Cardiac muscle cell (in vitro differentiated cells and primary cell): ENCODE data around the gene SOD3. TPM values are rescaled to one million over a fixed set of nuclear protein-coding genes. Genes with fewer than 3 reads are reported as not detected.
A peak's percentile ranks its signal among the peaks of the same experiment; 100 is the strongest.

Experiments used
- DNase-seq, 2 donors: peaks; one replicate each; pipeline versions ENCODE4 v3.0.0 to v3.0.0-alpha.2; 2010 to 2017; ENCODE audit warnings: low read depth in 1 of 2, low spot score in 1 of 2
- H3K27ac ChIP-seq: fragments of 200-600 bp; sonication (generic); 2 replicates; pipeline ENCODE4 v1.5.1; 2016
- H3K27me3 ChIP-seq: fragments of 200-600 bp; sonication (generic); 2 replicates; pipeline ENCODE4 v1.6.0; 2016; ENCODE audit warnings: control low read depth
- H3K36me3 ChIP-seq: fragments of 200-600 bp; sonication (generic); 2 replicates; pipeline ENCODE4 v1.5.1; 2016; ENCODE audit warnings: control low read depth
- H3K4me1 ChIP-seq: fragments of 200-600 bp; sonication (generic); 2 replicates; pipeline ENCODE4 v1.8.1; 2017; ENCODE audit warnings: low read depth, mild to moderate bottlenecking, mixed run types
- H3K4me3 ChIP-seq: fragments of 200-600 bp; sonication (generic); 2 replicates; pipeline ENCODE4 v1.5.1; 2016; ENCODE audit warnings: mild to moderate bottlenecking
- H3K9me3 ChIP-seq: fragments of 200-600 bp; sonication (generic); 2 replicates; pipeline ENCODE4 v1.5.1; 2017; ENCODE audit warnings: low read depth, mild to moderate bottlenecking, control low read depth
- polyA plus RNA-seq: library from polyadenylated mRNA; unstranded; fragments of >200 nt; fragmentation: Nextera tagmentation; extraction: Ambion mirVana; gene quantifications from 2 replicates; pipeline ENCODE4 v1.2.1, GENCODE V29; 2016
- total RNA-seq: library from RNA; depleted of rRNA; stranded (reverse); fragments of >200 nt; gene quantifications from 2 replicates; pipeline ENCODE4 v1.2.3, GENCODE V29; 2016
- TF ChIP-seq, protein P1 (sequence below): IDR thresholded peaks from 2 replicates; pipeline ENCODE4 v1.5.1; 2012; ENCODE audit warnings: low read depth, mild to moderate bottlenecking, low read length

Gene SOD3
- total and polyA plus RNA-seq, 2 experiments from 2014 or later, result 30.2 to 31.0 TPM

GRCh38 chr4:24751926-24752539, 43.3 kb upstream of the SOD3 start:
- no peak overlapping the region for H3K27ac ChIP-seq
- no peaks in the 10 kb centered on the region for H3K27me3 ChIP-seq
- no peaks in the 10 kb centered on the region for H3K9me3 ChIP-seq
- no peaks in the 10 kb centered on the region for H3K4me1 ChIP-seq
- TF ChIP-seq, protein P1, sequence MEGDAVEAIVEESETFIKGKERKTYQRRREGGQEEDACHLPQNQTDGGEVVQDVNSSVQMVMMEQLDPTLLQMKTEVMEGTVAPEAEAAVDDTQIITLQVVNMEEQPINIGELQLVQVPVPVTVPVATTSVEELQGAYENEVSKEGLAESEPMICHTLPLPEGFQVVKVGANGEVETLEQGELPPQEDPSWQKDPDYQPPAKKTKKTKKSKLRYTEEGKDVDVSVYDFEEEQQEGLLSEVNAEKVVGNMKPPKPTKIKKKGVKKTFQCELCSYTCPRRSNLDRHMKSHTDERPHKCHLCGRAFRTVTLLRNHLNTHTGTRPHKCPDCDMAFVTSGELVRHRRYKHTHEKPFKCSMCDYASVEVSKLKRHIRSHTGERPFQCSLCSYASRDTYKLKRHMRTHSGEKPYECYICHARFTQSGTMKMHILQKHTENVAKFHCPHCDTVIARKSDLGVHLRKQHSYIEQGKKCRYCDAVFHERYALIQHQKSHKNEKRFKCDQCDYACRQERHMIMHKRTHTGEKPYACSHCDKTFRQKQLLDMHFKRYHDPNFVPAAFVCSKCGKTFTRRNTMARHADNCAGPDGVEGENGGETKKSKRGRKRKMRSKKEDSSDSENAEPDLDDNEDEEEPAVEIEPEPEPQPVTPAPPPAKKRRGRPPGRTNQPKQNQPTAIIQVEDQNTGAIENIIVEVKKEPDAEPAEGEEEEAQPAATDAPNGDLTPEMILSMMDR, result no peak
- no peak for DNase-seq
- H3K4me3 ChIP-seq, result no peak overlapping the region
- no peaks in the 10 kb centered on the region for H3K36me3 ChIP-seq

DNA sequence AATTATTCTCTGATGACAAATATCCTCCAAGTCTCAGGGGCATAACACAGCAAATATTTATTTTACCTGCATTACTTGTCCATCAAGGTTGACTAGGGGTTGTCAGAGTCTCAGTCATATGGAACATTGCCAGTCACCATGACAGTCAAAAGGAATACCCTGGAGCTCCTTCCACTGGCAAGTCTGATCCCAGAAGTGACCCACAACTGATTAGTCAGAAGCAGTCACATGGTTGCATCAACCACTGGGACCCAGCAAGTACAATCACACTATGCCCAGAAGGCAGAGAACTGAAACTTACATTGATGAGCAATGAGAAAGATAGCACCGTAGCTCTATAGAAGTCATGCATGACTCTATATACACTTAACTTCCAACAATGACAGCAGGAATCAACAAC, 41.9 kb upstream of the SOD3 start:
- no peaks in the 10 kb centered on the region for H3K27me3 ChIP-seq
- no peaks in the 10 kb centered on the region for H3K36me3 ChIP-seq
- no peaks in the 10 kb centered on the region for H3K9me3 ChIP-seq
- TF ChIP-seq, protein P1, result no peak
- H3K4me1 ChIP-seq, result no peaks in the 10 kb centered on the region
- DNase-seq, result no peak
- H3K27ac ChIP-seq, result no peak overlapping the region
- no peak overlapping the region for H3K4me3 ChIP-seq

DNA sequence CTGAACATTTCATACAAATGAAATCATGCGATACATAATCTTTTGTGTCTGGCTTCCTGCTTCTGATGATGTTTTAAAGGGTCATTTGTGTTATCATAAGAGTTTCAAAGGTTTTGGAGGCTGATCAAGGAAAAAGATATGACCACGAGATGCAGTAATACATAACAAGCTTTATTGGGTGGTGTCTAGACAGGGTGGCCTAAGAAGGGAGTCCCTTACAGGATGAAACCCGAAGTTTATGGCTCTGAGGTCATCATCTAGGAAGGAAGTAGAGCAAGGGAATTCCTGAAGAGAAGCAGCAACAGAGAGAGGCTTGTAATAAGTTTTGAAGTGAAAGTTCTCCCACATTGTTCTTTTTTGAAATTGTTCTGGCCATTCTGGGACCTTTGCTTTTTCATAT, 40.8 kb upstream of the SOD3 start:
- Histone ChIP-seq H3K27me3 (no peaks in the 10 kb centered on the region), H3K4me1 (no peaks in the 10 kb centered on the region), H3K4me3 (no peak overlapping the region), H3K9me3 (no peaks in the 10 kb centered on the region), H3K27ac (no peak overlapping the region), H3K36me3 (no peaks in the 10 kb centered on the region)
- no peak for DNase-seq
- TF ChIP-seq, protein P1, result no peak

DNA sequence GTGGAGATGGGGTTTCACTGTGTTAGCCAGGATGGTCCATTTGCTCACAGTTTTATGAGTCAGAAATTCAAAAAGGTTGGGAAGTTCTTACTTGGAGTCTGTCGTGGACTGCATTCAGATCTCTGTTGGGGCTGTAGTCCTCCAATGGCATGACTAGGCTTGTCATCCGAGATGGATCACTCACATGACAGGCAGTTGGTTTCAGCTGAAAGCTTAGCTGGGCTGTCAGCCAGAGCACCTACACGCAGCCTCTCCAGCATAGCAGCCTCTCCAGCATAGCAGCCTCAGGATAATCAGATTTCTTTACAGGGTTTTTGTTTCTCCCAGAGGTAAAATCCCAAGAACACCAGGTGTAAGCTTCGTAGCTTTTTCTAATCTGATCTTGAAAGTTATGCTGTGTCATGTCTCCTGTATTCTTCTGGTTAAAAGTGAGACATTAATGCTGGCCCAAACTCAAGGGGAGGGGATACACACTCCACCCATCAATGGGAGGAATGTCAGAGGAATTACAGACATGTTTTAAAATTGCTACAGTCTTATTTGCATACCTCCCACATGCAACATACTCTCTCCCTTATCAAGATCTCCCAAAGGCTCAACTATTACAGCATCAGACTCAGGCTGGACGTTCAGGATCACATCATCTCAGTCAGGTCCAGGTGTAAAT, 31.6 kb upstream of the SOD3 start:
- H3K9me3 ChIP-seq, result no peaks in the 10 kb centered on the region
- peak in 1 of 2 donors; percentile 45 for DNase-seq
- no peaks in the 10 kb centered on the region for H3K36me3 ChIP-seq

DNA sequence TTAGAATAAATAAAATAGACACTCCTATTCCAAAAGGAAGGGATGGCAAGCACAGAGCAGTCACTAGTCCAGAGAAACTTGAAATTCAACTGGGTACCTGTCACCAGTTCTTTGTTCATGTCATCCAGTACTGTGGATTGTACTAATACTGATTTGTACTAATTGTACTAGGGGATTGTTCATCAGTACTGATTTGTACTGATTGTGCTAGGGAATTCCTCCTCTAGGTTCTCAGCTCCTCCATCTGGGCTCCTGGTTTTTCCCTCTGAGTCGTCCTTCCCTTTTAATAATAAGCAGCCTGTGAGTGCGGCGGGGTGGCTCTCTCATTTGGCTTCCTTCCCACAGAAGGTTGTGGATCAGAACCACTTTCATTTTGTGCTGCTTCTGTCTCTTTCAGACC, 31.0 kb upstream of the SOD3 start:
- Histone ChIP-seq H3K4me1 (peaks cover 4% of the 10 kb centered on the region), H3K27ac (no peak overlapping the region), H3K9me3 (no peaks in the 10 kb centered on the region), H3K36me3 (no peaks in the 10 kb centered on the region), H3K27me3 (no peaks in the 10 kb centered on the region), H3K4me3 (no peak overlapping the region)
- TF ChIP-seq, protein P1, result no peak
- no peak for DNase-seq

More for the DNA sequence above, 31.6 kb upstream of the SOD3 start:
- TF ChIP-seq, protein P1, result no peak
- no peaks in the 10 kb centered on the region for H3K27me3 ChIP-seq
- peaks cover 4% of the 10 kb centered on the region for H3K4me1 ChIP-seq
- no peak overlapping the region for H3K4me3 ChIP-seq
- no peak overlapping the region for H3K27ac ChIP-seq
